ENCODE data around the gene FOXP1.

GRCh38 chr3:71047616-71048531 is 535.7 kb downstream of the FOXP1 start:
- TF ChIP-seq POLR2A (IDR thresholded peaks at IDR 0.05) (no peak), CTCF (IDR thresholded peaks at IDR 0.05) (no peak)

Measured in uterus (tissue), 2 donors.